Endothelial cell of umbilical vein (primary cell): ENCODE measurements around the gene RTN4RL1.

Experiments used
- EZH2 ChIP-seq: IDR thresholded peaks from 2 replicates; pipeline ENCODE4 v1.6.1; 2012; ENCODE audit warnings: borderline replicate concordance, low read depth, mild to moderate bottlenecking, moderate library complexity, low read length, inconsistent platforms; ENCODE audit not compliant: severe bottlenecking
- MYC ChIP-seq: IDR thresholded peaks from one replicate; pipeline ENCODE4 v1.6.1; 2011; ENCODE audit warnings: mild to moderate bottlenecking, low read depth, low read length
- POLR2A ChIP-seq: IDR thresholded peaks from 2 replicates; pipeline ENCODE4 v1.6.1; 2012; ENCODE audit warnings: low read depth, mild to moderate bottlenecking, control low read depth, low read length
- POLR2AphosphoS5 ChIP-seq: IDR thresholded peaks from 2 replicates; pipeline ENCODE4 v1.6.1; 2012; ENCODE audit warnings: low read depth, mild to moderate bottlenecking, control low read depth, low read length, moderate library complexity; ENCODE audit not compliant: insufficient read depth
- TF ChIP-seq, protein P1 (sequence below), 2 donors: IDR thresholded peaks; 1 replicate in 1 of 2; 2 replicates in 1 of 2; pipeline ENCODE4 v1.5.1; 2011; ENCODE audit warnings: low read length in 2 of 2, mild to moderate bottlenecking in 2 of 2, moderate library complexity in 2 of 2, control low read depth in 1 of 2, inconsistent platforms in 1 of 2, low read depth in 1 of 2; ENCODE audit not compliant: insufficient read depth in 1 of 2; ENCODE audit errors: extremely low read depth in 1 of 2

- TF ChIP-seq EZH2 (no peak), POLR2AphosphoS5 (no peak), POLR2A (no peak), MYC (no peak)
- TF ChIP-seq, protein P1, sequence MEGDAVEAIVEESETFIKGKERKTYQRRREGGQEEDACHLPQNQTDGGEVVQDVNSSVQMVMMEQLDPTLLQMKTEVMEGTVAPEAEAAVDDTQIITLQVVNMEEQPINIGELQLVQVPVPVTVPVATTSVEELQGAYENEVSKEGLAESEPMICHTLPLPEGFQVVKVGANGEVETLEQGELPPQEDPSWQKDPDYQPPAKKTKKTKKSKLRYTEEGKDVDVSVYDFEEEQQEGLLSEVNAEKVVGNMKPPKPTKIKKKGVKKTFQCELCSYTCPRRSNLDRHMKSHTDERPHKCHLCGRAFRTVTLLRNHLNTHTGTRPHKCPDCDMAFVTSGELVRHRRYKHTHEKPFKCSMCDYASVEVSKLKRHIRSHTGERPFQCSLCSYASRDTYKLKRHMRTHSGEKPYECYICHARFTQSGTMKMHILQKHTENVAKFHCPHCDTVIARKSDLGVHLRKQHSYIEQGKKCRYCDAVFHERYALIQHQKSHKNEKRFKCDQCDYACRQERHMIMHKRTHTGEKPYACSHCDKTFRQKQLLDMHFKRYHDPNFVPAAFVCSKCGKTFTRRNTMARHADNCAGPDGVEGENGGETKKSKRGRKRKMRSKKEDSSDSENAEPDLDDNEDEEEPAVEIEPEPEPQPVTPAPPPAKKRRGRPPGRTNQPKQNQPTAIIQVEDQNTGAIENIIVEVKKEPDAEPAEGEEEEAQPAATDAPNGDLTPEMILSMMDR (IDR thresholded peaks at IDR 0.05; ENCODE audit: extremely low read depth in 1 of 2, insufficient read depth in 1 of 2, low read depth in 1 of 2, low read length in 2 of 2) = no peak
Observed at GRCh38 chr17:2022647-2023240, 2.4 kb downstream of the RTN4RL1 start.
